Endothelial cell of umbilical vein (primary cell): ENCODE data around the gene ELMO1. TPM values are rescaled to one million over a fixed set of nuclear protein-coding genes. Genes with fewer than 3 reads are reported as not detected.

Experiments used
- BruUV-seq: library from RNA; stranded (reverse); fragments of 400-500 nt; replicated peaks from 2 replicates; lab custom pipeline; 2021; lab: Mats Ljungman, UMichigan
- CTCF ChIA-PET: fragments of 300-600, 350-600 bp; sonication (Branson Sonifier 250); formaldehyde crosslinking; loops from one replicate; lab custom pipeline; 2021; ENCODE audit warnings: antibody characterized with exemption, inconsistent platforms; lab: Charles Lee
- POLR2A ChIA-PET: fragments of 300-600, 350-600 bp; sonication (Branson Sonifier 250); formaldehyde crosslinking; loops from one replicate; lab custom pipeline; 2021; ENCODE audit warnings: antibody characterized with exemption, inconsistent platforms; lab: Charles Lee
- DNase-seq: peaks from one replicate; pipeline ENCODE4 v3.0.0-alpha.2; 2011; ENCODE audit warnings: low read depth, low spot score
- FAIRE-seq: peaks from 2 replicates; lab custom pipeline; 2011; peaks lifted over from hg19 to GRCh38; lab: Jason Lieb, UNC
- H2AFZ ChIP-seq: 2 replicates; pipeline ENCODE4 v1.6.0; 2012; ENCODE audit warnings: low read depth, low read length, control low read depth, inconsistent platforms
- H3K27ac ChIP-seq: 2 replicates; pipeline ENCODE4 v1.5.1; 2011; ENCODE audit warnings: low read depth, mild to moderate bottlenecking, control low read depth, low read length, moderate library complexity; ENCODE audit not compliant: insufficient read depth
- H3K27me3 ChIP-seq, 2 experiments: 2 replicates each; pipeline versions ENCODE4 v1.6.0 to v1.6.1; 2011; ENCODE audit warnings: low read length in 2 of 2, mixed read lengths in 1 of 2; ENCODE audit not compliant: control insufficient read depth in 2 of 2, insufficient read depth in 2 of 2
- H3K36me3 ChIP-seq, 2 experiments: 2 replicates in 1 of 2; 3 replicates in 1 of 2; pipeline ENCODE4 v1.5.1; 2011; ENCODE audit warnings: low read length in 2 of 2, mild to moderate bottlenecking in 1 of 2, moderate library complexity in 1 of 2; ENCODE audit not compliant: control insufficient read depth in 2 of 2, insufficient read depth in 2 of 2; ENCODE audit errors: extremely low read depth in 1 of 2
- H3K4me1 ChIP-seq: 3 replicates; pipeline ENCODE4 v1.5.1; 2011; ENCODE audit warnings: mild to moderate bottlenecking, low read length; ENCODE audit not compliant: control insufficient read depth, insufficient read depth; ENCODE audit errors: extremely low read depth
- H3K4me2 ChIP-seq: 2 replicates; pipeline ENCODE4 v1.6.1; 2011; ENCODE audit warnings: low read length, control low read depth, mixed read lengths; ENCODE audit not compliant: insufficient read depth
- H3K4me3 ChIP-seq, 3 experiments: fragments of 200-600 bp in 1 of 3; sonication (generic), shearing (Covaris generic) in 1 of 3; replicated peaks in 1 of 3; 2 replicates each; pipeline ENCODE4 v1.5.1; 2011 to 2016; ENCODE audit warnings: control low read depth in 3 of 3, low read length in 3 of 3, mild to moderate bottlenecking in 2 of 3, inconsistent platforms in 1 of 3, low read depth in 1 of 3, moderate library complexity in 1 of 3; ENCODE audit not compliant: insufficient read depth in 1 of 3
- H3K79me2 ChIP-seq: 2 replicates; pipeline ENCODE4 v1.6.0; 2012; ENCODE audit warnings: low read length, inconsistent platforms; ENCODE audit not compliant: control insufficient read depth, insufficient read depth
- H3K9ac ChIP-seq: replicated peaks from 2 replicates; pipeline ENCODE3; 2011; ENCODE audit warnings: low read length, control low read depth; ENCODE audit not compliant: insufficient read depth; ENCODE audit errors: extremely low read depth
- H3K9me1 ChIP-seq: replicated peaks from 3 replicates; pipeline ENCODE4 v1.6.0; 2011; ENCODE audit warnings: mild to moderate bottlenecking, low read length; ENCODE audit not compliant: control insufficient read depth, insufficient read depth; ENCODE audit errors: extremely low read depth
- H3K9me3 ChIP-seq: replicated peaks from 2 replicates; pipeline ENCODE4 v1.5.1; 2012; ENCODE audit warnings: low read length, inconsistent platforms; ENCODE audit not compliant: control insufficient read depth, insufficient read depth
- H4K20me1 ChIP-seq: replicated peaks from 2 replicates; pipeline ENCODE3; 2011; ENCODE audit warnings: mild to moderate bottlenecking, low read length; ENCODE audit not compliant: control insufficient read depth, insufficient read depth; ENCODE audit errors: extremely low read depth
- CTCF ChIP-seq, 2 donors: IDR thresholded peaks; 1 replicate in 1 of 2; 2 replicates in 1 of 2; pipeline ENCODE4 v1.5.1; 2011; ENCODE audit warnings: low read length in 2 of 2, mild to moderate bottlenecking in 2 of 2, moderate library complexity in 2 of 2, control low read depth in 1 of 2, inconsistent platforms in 1 of 2, low read depth in 1 of 2; ENCODE audit not compliant: insufficient read depth in 1 of 2; ENCODE audit errors: extremely low read depth in 1 of 2
- EZH2 ChIP-seq: IDR thresholded peaks from 2 replicates; pipeline ENCODE4 v1.6.1; 2012; ENCODE audit warnings: borderline replicate concordance, low read depth, mild to moderate bottlenecking, moderate library complexity, low read length, inconsistent platforms; ENCODE audit not compliant: severe bottlenecking
- FOS ChIP-seq: IDR thresholded peaks from 2 replicates; pipeline ENCODE4 v1.6.1; 2011; ENCODE audit warnings: mild to moderate bottlenecking, low read length, moderate library complexity, borderline replicate concordance; ENCODE audit not compliant: insufficient read depth
- GATA2 ChIP-seq: IDR thresholded peaks from 2 replicates; pipeline ENCODE4 v1.7.0; 2011; ENCODE audit warnings: low read depth, mild to moderate bottlenecking, moderate library complexity, mixed read lengths, low read length; ENCODE audit not compliant: insufficient read length, insufficient read depth
- JUN ChIP-seq: IDR thresholded peaks from 2 replicates; pipeline ENCODE4 v1.6.1; 2011; ENCODE audit warnings: borderline replicate concordance, low read depth; ENCODE audit not compliant: insufficient read length, insufficient read depth
- MAX ChIP-seq: IDR thresholded peaks from 2 replicates; pipeline ENCODE4 v1.6.1; 2011; ENCODE audit not compliant: insufficient read depth, insufficient read length
- MYC ChIP-seq: IDR thresholded peaks from one replicate; pipeline ENCODE4 v1.6.1; 2011; ENCODE audit warnings: mild to moderate bottlenecking, low read depth, low read length
- POLR2A ChIP-seq: IDR thresholded peaks from 2 replicates; pipeline ENCODE4 v1.6.1; 2012; ENCODE audit warnings: low read depth, mild to moderate bottlenecking, control low read depth, low read length
- POLR2AphosphoS5 ChIP-seq: IDR thresholded peaks from 2 replicates; pipeline ENCODE4 v1.6.1; 2012; ENCODE audit warnings: low read depth, mild to moderate bottlenecking, control low read depth, low read length, moderate library complexity; ENCODE audit not compliant: insufficient read depth
- dilution Hi-C: fragments of 300-500 bp; cut with MboI; formaldehyde crosslinking; loops from one replicate; pipeline ENCODE4 v1.15.0; 2019; ENCODE audit warnings: low sequenced_read_pairs; ENCODE audit not compliant: extremely low pct_ligation_motif_present
- intact Hi-C: fragments of 100-400 bp; cut with micrococcal nuclease; formaldehyde crosslinking; loops from one replicate; pipeline ENCODE4 v1.10.0; 2022
- polyA plus RNA-seq, 4 experiments: library from polyadenylated mRNA; depleted of rRNA in 3 of 4; stranded (reverse) in 3 of 4; unstranded in 1 of 4; fragments of >200 nt; gene quantifications; 2 replicates each; pipeline versions ENCODE4 v1.2.1 to v1.2.3, GENCODE V29; 2011 to 2012; ENCODE audit warnings: missing spikeins in 1 of 4
- total RNA-seq: library from RNA; stranded (reverse); gene quantifications from 2 replicates; pipeline ENCODE4 v1.2.3, GENCODE V29; 2021

The ELMO1 gene
- total and polyA plus RNA-seq, 2 donors (not counting 3 experiments of a cell fraction or from before 2014, with no cell fraction given): 17.0 to 30.6 TPM

- no TSS peak for BruUV-seq
- TF ChIP-seq GATA2: no peak
- TF ChIP-seq POLR2A: no peak
- TF ChIP-seq JUN: no peak
- TF ChIP-seq POLR2AphosphoS5: no peak
- no peak for TF ChIP-seq MAX
- TF ChIP-seq MYC: no peak
- no peak for TF ChIP-seq FOS
- no peak for TF ChIP-seq EZH2
- TF ChIP-seq CTCF (IDR thresholded peaks at IDR 0.05; ENCODE audit: extremely low read depth in 1 of 2, insufficient read depth in 1 of 2, low read depth in 1 of 2, low read length in 2 of 2): no peak
- H2AFZ ChIP-seq: no peak overlapping the region
- H3K4me1 ChIP-seq: no peaks in the 10 kb centered on the region
- no peaks in the 10 kb centered on the region for H3K79me2 ChIP-seq
- H3K9ac ChIP-seq: no peak overlapping the region
- H3K27me3 ChIP-seq: no peaks in the 10 kb centered on the region
- H4K20me1 ChIP-seq: no peaks in the 10 kb centered on the region
- dilution Hi-C loops: no loop called here
- POLR2A ChIA-PET: no interaction called here
- CTCF ChIA-PET: interaction anchor here (0.9 kb wide), 1 partner anchor 182 kb away, joined by 3 read pairs; no protein-coding TSS in a partner anchor
- no peak overlapping the region for H3K27ac ChIP-seq
- H3K9me1 ChIP-seq: no peaks in the 10 kb centered on the region
- H3K4me3 ChIP-seq: no peak overlapping the region
- FAIRE-seq: no peak
- intact Hi-C loops: loop anchor here (5.0 kb wide), 1 partner anchor 232 kb away; no protein-coding TSS in a partner anchor
- H3K4me2 ChIP-seq: no peak overlapping the region
- no peaks in the 10 kb centered on the region for H3K36me3 ChIP-seq
- H3K9me3 ChIP-seq: no peaks in the 10 kb centered on the region
- no peak for DNase-seq
Measured at GRCh38 chr7:37149051-37149772, 299.5 kb downstream of the ELMO1 start.
